HT1080 (cell line): ENCODE data around the gene MEF2C. TPM values are rescaled to one million over a fixed set of nuclear protein-coding genes. Genes with fewer than 3 reads are reported as not detected.

Experiments
- DNase-seq: peaks from one replicate; pipeline ENCODE4 v3.0.0-alpha.2; 2015; ENCODE audit warnings: low read depth
- small RNA-seq: library from RNA; depleted of rRNA; stranded (forward); fragments of <200 nt; gene quantifications from one replicate; pipeline ENCODE3, GENCODE V24; 2014
- total RNA-seq: library from RNA; depleted of rRNA; stranded (reverse); fragments of >200 nt; shearing (Covaris generic); gene quantifications from 2 replicates; pipeline ENCODE4 v1.2.3, GENCODE V29; 2014

The MEF2C gene
- total RNA-seq, 1 experiment from 2014 or later = 2.2 TPM

GRCh38 chr5:88676637-88677375, 206.2 kb downstream of the MEF2C start:
- DNase-seq = no peak

- no peak for DNase-seq
These were observed 207.0 kb downstream of the MEF2C start for GRCh38 chr5:88675708-88676636.

GRCh38 chr5:88675168-88675707, 207.7 kb downstream of the MEF2C start:
- no peak for DNase-seq

- no peak for DNase-seq
These were observed 208.4 kb downstream of the MEF2C start for GRCh38 chr5:88674356-88675167.

GRCh38 chr5:88673253-88674105, 209.5 kb downstream of the MEF2C start:
- no peak for DNase-seq

- DNase-seq = no peak
These were observed 210.2 kb downstream of the MEF2C start for GRCh38 chr5:88672644-88673252.

GRCh38 chr5:88671505-88672499, 211.2 kb downstream of the MEF2C start:
- DNase-seq = no peak

GRCh38 chr5:88671106-88671504, 211.9 kb downstream of the MEF2C start:
- no peak for DNase-seq

- no peak for DNase-seq
These were observed 212.5 kb downstream of the MEF2C start for GRCh38 chr5:88670461-88670860.

GRCh38 chr5:88669371-88670050, 213.5 kb downstream of the MEF2C start:
- no peak for DNase-seq

GRCh38 chr5:88667496-88668201, 215.3 kb downstream of the MEF2C start:
- DNase-seq = no peak

Small RNAs within 50 kb of the gene (small RNA-seq; reads per million reads assigned to genes)
- not detected for gene AC008525.2
